Stimulated activated CD8-positive, alpha-beta memory T cell treated with anti-CD3 and anti-CD28 coated beads, Interleukin-15, amount 100 ng/mL, for 4 hours (primary cell): ENCODE measurements around the gene FNDC1.
"Not testable (repeated sequence)": the region's sequence is repeated elsewhere in the genome, so short reads cannot be mapped to it uniquely, and the experiment has no call there.

Source experiments
- DNase-seq, 2 donors: peaks; one replicate each; pipeline ENCODE4 v3.0.0-alpha.2; 2020; ENCODE audit warnings: low read depth in 2 of 2

FNDC1 gene

DNA sequence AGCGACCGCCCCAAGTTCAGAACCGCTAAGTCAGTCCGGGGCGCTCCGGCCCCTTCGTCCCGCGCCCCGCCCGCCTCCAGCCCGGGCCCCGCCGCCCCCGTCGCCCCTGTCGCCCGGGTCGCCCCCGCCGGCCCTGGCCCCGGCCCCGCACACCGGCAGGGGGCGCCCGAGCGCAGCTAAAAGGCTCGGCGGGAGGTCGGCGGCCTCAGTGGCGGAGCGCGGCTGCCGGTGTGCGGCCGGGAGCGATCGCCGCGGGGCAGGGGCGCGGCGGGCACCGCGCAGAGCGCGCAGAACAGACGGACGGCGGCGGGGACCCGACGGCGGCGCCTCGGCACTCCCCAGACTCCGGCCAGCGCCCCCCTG lies at the start of gene FNDC1:
TSS of gene FNDC1 (plus strand) at position 208 of the 363 bp plus-strand sequence. CDS start 197 bp downstream, outside the sequence.
- DNase-seq: no peak

DNA sequence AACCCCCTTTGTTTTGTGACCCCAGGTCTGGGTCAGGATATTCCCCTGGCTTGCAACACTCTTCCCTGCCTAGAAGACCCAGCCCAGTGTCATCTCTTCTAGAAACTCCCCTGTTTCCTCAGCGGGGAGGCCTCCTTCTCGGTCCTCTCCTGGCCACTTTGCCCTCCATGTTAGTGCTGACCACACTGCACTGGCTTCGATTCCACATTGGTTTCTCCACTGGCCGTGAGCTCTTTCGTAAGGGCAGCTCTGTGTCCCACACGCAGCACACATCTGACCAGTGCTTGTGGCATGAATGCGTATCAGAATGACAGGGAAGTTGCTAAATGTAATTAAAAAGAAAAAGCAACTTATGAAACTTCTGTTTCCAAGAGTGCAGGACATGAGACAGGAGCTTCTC lies 49.4 kb upstream of the FNDC1 start:
- DNase-seq: no peak

DNA sequence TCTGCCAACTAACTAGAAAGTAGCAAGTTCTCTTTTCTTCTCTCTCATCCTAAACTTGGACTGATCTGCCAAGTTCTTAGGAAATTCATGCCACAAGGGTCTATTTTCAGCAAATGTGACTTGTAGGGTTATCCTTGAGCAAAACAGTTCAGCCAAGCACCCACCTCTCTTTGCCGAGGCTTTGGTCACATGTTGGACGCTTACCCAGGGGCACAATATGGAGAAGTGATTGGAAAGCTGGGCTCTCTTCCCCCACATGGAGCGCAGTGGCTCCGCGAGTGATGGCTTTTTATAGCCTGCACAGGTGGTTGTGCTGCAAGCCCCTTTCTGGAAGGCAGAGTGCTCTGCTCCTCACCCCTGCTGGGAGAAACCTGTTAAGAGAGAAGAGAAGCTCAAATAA lies 47.7 kb upstream of the FNDC1 start:
- DNase-seq: no peak

DNA sequence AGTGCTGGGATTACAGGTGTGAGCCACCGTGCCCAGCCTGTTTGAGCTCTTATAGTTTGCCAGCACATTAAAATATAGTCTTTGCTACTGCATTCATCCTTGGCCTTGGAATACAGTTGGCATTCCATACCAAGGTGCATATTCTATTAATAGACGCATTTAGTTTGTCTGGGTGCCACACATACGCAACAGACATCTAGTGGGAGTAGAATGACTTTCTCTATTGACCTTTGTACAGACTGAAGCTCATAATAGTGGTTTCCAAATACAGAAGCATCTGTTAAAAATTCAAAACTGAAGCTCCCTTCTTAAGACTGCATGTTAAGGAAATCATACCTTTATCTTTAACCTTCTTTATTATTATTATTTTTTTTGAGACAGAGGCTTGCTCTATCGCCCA lies 46.7 kb upstream of the FNDC1 start:
- DNase-seq: no peak

DNA sequence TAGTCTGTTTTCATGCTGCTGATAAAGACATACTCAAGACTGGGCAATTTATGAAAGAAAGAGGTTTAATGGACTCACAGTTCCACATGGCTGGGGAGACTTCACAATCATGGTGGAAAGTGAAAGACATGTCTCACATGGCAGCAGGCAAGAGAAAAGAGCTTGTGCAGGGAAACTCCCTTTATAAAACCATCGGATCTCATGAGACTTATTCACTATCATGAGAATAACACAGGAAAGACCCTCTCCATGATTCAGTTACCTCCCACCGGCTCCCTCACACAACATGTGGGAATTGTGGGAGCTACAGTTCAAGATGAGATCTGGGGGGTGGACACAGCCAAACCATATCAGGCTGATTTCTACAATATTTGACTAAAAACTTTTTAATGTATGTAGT lies 45.4 kb upstream of the FNDC1 start:
- DNase-seq: not testable (repeated sequence)

DNA sequence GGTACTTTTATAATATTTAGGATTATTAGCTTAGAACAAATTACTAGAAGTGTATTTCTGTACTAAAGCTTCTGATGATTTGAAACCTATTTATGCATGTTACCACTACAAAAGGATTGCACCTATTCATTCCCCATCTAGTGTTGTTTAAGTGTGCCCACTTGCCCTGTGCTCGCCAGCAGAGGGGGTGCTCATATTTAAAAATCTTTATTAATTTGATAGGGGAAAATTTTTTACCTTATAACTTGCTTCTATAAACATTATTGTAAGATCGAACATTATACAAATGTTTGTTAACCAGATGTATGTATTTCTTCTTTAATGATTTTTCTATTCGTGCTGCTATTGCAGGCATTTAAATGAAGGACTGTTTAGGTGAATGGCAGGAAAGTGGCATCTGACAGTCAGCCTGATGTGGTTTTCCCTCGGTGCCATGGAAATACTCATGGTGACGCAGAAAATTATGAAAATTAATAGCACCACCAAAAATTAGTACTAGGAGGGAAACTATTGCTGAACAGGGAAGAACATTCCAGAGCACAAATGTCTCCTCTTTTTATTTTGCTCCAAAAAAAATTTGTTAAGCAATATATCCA lies 44.1 kb upstream of the FNDC1 start:
- no peak for DNase-seq

DNA sequence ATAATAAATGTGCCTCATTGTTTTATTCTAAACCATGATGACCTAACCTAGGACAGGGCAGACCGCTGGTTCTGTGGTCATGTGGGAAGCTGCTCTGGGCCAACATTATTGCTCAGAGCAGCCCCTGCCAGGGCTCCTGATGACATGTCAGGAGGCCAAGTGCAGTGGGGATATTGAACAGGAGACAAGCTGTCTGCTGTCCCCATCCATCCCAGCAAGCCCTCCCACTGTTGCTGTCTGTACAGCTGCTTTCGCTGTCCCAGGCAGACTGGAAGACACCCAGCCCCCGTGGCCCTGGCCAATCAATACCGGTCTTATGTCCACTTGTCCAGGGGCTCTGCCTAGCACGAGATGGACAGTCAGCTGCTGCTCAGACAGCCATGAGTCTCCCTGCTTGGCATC lies 43.2 kb upstream of the FNDC1 start:
- DNase-seq: no peak

DNA sequence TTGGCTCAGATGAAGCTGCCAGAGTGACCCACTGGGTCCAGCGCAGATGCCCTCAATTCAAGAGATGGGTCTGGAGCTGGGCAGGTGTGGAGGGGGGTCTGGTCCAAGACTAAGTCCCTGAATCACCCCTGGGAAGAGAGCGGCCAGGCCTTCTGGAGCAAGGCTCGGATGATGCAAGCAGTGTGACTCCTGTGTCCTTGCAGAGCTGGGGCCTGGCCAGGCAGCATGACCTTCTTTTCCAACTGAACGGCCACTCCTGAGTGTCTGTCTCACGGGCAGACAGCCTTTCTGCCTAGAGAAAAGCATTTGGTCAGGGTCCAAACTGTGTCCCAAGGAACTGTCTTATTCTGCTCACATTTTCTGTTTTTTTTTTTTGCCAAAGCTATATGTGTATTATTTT lies 42.6 kb upstream of the FNDC1 start:
- no peak for DNase-seq

DNA sequence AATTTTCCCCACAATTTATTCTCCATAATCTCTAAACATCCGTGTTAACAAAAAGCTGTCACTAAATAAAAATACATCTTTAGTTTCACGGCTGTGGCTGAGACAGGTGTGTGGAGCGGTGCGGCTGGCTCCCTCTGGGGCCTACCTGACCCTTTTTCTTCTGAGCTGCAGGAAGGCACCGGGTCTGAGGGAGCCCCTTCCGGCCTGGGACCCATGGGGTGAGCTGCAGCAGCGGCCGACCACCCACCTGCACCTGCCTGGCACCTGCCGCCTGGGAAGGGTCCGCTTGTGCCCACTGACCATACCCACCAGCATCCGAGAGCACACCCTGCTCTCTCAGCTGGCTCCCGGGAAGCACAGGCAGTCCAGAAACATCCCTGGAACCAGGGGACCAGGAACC lies 41.5 kb upstream of the FNDC1 start:
- DNase-seq: no peak

DNA sequence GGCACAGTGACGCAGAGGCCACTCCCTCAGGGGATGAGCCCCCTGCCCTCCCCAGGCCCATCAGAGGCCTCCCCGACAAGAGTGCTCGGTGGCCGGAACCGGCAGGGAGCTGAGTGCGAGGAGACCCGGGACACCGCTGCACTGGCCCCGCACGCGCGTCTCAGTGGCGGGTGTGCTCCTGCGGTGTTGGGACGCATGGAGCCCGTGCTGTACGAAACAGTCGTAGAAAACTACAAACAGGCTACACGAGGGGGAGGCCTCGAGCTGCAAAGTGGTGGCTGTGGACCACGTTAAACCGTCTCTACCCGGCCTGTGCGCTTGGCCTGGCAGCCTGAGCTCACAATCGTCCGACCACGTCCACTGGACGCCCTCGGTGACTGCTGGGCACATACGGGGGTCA lies 40.2 kb upstream of the FNDC1 start:
- no peak for DNase-seq

DNA sequence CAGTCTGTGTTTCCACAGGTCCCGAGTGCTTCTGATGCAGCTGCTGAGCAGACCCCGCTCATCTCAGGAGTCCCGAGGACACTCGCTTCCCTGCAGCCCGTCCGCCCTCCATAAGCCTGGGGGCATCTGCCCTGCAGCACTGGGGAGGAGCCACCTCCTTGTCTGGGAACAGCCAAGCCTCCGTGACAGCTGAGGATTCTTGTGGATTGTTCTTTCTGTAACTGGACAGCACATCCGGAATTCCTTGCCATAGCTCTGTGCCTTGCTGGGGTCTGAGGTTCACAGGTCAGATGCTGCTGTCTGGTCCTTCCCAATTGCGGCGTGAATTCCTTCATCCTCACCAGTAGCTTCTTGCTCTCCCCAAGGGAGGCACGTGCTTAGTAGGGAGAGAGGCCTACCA lies 38.4 kb upstream of the FNDC1 start:
- DNase-seq: no peak

DNA sequence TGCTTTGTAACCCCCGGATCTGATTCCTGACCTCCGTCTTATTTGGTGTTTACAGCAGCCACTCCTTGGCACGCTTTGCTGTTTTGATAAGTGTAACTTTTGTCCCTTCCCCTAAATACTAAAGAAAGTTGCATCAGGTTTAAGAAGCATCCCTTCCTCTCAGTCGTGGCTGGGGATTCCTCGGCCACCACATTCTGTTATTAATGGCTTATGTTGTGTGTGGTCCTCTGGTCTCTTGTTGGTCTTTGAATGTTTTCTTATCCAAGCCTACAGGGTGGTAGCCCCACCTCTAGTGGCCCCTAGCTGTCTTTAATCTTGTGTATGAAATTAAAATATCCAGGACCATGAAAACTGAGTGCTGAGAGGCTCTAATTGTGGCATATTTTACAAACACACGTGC lies 37.5 kb upstream of the FNDC1 start:
- no peak for DNase-seq

DNA sequence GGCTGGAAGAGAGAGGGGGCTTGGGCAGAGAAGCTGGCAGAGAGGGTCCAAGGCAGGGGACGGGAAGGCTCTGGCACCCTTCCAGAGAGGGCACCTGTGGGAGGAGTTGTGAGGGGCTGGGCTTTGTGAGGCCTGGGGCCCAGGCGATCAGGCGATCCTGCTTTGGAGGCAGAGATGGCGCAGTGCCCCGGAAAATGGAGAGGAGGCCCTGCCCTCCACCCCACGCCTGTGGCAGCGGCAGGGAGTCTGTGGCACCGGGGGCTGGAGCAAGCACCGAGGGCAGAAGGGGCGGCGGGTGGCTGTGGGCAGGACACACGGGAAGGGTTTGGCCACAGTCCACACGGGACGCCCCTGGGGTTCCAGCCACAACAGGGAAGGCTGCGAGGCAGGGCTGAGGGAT lies 36.5 kb upstream of the FNDC1 start:
- DNase-seq: no peak

DNA sequence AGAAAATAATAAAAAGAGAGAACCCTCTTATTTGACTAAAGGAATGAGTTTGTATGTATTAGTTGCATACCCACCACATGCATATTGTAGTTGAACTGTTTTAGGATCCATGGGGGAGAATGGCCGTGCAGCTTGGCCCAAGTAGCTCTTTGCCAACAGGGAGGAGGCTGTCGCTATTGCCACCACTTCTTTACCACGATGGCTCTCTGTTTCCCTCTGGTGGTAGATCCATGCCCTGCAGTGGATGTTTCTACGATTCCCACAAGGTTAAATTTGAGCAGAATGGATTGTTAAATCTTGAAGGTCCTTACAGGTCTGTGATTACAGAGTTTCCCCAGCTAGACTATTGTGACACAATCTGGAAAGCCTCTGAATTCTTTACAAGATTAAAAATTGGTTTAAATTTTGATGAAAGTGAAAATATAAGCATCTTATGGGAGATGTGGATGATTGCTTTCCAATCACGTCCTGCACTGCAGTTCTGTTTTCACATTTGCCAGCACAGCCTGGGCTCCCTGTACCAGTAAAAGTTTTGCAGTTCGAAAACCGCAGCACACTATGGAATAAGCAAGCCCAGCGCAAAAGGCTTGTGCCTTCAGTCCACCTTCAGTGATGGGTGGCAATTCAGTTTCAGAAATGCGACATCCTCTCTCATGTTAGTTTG lies 34.4 kb upstream of the FNDC1 start:
- peak; percentile 29 to 50 for DNase-seq

DNA sequence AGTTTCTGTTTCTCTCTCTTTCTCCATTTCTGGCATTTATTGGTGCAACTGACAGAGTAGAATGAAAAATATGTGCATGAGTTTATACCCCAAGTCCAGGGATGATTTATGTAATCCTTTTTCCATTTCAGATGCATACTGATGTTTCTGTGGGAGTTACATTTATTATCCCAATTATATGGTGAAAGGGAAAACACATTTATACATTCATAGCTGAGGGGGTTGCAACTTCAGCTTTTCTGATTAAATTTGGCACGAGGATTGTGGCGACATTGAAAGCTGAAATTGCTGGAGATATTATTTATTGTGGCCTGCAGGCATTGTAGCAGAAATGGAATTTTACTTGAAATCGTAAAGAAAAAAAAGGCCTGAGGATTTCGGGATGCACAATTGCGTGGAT lies 31.5 kb upstream of the FNDC1 start:
- DNase-seq: no peak

DNA sequence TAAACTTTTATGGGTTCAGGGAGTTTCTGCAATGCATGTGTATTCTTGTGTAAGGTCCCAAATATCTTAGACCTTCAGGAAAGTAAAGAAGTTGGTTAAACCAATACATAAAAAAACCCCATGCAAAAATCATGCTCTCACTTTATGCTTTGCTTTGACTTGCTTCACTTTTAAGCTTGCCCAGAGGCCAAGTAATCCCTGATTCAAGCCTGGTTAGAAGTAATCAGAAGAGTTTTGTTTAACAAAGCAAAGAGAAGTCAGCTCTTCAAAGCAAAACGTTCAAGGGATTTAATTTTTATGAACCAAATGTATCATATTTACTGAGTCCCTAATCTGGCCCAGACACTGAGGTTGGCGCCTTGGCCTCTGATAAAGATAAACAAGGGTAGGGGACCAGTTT lies 26.7 kb upstream of the FNDC1 start:
- no peak for DNase-seq

DNA sequence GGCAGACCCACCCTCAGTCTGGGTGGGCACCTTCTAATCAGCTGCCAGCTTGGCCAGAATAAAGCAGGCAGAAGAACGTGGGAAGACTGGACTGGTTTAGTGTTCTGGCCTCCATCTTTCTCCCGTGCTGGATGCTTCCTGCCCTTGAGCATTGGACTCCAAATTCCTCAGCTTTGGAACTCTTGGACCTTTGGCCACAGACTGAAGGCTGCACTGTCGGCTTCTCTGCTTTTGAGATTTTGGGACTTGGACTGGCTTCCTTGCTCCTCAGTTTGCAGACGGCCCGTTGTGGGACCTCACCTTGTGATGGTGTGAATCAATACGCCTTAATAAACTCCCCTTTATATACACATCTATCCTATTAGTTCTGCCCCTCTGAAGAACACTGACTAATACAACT lies 20.6 kb upstream of the FNDC1 start:
- no peak for DNase-seq

DNA sequence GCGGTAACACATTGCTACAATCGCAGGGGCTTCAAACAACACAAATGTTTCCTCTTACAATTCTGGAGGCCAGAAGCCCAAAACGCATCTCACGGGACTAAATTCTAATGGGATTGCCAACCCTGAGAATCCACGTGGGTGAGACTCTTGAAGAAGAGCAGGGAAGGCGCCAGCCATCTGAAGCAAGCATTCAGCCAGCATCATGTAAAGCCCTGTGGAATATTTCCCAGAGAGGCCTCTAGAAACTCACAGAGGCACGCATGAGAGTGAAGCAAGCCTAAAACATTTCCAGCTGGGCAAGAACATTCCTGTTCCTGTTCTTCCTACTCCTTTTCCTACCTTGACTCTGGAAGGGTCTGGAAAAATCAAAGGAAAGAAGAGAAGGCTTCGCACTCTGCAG lies 19.6 kb upstream of the FNDC1 start:
- no peak for DNase-seq

DNA sequence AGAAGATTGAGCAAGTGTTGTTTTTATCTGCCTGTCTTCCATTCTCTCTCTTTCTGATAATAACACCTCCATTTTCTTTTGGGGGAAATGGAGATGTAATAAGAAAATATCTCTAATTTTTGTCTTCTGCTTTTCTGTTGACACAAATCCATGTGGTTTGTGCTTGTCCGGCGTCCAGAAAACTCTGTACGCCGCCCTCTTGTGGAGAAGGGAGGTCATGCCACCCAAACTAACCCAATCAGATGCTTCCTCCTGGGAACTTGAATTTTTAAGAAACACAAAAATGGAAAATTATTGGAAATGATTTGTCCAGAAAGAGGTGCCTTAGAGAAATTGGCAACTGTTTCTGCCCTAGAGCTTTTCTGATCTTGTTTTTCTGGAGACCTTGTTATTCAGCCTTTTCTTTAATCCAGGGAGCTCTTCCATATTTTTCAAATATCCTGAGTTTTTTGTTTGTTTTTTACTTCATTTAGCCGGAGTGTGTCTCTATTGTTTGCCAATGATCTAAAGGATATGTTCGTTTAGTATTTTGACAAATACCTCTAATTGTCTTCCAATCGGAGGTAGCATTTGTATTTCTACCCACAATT lies 17.8 kb upstream of the FNDC1 start:
- no peak for DNase-seq

DNA sequence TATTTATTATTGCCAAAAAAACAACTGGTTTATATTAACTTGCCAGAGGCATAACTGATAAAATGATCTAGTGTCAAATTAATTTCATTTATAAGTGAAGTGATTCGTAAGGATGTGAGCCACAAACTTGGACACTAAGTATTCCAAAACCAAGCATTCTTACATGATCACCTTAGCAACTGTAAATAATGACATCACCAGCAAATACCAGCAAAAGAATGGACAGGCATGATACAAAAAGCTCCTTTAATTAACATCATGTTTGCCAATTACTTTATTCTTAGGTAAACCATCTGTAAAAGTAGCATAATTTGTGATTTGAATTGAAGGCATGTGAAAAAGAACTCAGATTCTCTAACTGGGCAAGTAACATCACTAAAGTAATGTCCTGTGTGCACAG lies 17.2 kb upstream of the FNDC1 start:
- no peak for DNase-seq

DNA sequence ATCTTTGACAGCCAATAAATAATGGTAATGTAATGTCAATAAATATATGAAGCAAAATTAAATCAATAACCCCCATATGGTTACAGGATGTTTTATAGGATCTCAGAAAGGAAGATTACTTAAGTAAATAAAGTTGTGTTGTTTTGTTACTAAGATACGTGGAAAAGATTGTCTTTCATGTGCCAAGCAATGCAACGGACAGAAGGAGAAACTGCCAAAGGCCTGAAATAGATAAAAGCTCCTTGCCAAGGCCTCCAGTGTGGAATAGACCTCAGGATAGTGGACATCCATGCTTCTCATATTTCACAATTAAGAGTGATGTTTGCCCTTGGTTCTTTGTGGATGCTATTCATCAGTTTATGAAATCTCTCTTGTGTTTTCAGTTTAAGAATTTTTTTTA lies 16.4 kb upstream of the FNDC1 start:
- no peak for DNase-seq

DNA sequence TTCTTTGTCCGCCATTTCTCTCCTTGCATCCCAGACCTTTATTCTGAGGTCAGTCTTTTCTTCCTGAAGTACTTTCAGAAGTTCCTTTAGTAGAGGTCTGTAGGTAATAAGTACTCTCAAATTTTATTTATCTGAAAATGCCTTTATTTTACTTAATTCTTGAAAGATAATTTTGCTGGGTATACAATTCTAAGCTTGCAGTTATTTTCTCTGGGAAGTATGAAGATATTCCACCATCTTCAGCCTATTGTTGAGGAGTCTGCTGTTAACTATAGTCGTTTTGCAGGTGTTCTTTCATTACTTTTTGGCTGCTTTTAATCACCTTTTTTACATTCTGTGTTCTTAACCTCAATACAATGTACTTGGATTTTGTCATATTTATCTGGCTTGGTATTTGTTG lies 13.5 kb upstream of the FNDC1 start:
- no peak for DNase-seq

DNA sequence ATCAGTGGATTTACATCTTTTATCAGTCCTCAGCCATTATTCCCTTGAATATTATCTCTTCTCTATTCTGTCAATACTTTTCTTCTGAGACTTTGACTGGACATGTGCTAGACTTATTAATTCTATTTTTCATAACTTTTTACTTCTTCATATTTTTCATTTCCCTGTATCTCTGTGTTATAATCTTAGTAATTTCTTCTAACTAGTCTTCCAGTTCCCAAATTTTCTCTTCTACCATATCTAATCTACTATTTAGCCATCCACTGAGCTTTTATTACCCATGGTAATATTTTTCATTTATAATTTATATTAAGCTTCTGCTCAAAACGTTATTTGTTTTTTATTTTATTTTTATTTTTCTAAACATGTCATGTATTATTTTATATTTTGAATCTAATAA lies 13.1 kb upstream of the FNDC1 start:
- no peak for DNase-seq

DNA sequence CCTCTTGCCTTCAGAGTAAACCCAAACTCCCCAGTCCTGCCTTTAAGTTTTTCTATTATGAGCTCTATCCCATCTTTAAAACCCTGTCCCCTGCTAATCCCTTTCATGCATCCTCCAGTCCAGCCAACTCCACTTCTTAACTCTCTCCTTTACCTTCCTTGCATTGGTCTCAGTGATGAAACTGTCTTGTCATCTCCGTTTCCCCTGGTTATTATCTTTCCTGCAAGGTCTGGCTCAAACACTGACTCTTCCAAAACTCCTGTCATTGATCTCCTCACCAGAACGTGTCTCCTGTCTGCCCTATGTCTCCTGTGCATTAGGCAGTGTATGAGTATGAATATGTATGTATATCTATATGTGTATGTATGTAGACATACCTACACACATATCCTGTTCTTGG lies 11.8 kb upstream of the FNDC1 start:
- no peak for DNase-seq
